Activated CD4-positive, alpha-beta memory T cell treated with anti-CD3 and anti-CD28 coated beads for 36 hours (primary cell): ENCODE results near the gene FXYD4. TPM values are rescaled to one million over a fixed set of nuclear protein-coding genes. Genes with fewer than 3 reads are reported as not detected.

Experiments
- CTCF ChIA-PET: fragments of 350-600 bp; sonication (Branson Sonifier 250); formaldehyde crosslinking; loops from one replicate; lab custom pipeline; 2021; ENCODE audit warnings: antibody characterized with exemption, inconsistent platforms; lab: Charles Lee
- POLR2A ChIA-PET: fragments of 350-600 bp; sonication (Branson Sonifier 250); formaldehyde crosslinking; loops from one replicate; lab custom pipeline; 2021; ENCODE audit warnings: antibody characterized with exemption; lab: Charles Lee
- DNase-seq: peaks from one replicate; pipeline ENCODE4 v3.0.0-alpha.2; 2020
- H3K27ac Mint-ChIP-seq: one replicate; pipeline ENCODE4 v1.8.0; 2021; ENCODE audit warnings: mixed read lengths
- H3K27me3 Mint-ChIP-seq: one replicate; pipeline ENCODE4 v1.8.0; 2021; ENCODE audit warnings: mixed read lengths
- H3K36me3 Mint-ChIP-seq: one replicate; pipeline ENCODE4 v1.8.0; 2021; ENCODE audit warnings: mixed read lengths
- H3K4me1 Mint-ChIP-seq: one replicate; pipeline ENCODE4 v1.8.0; 2021; ENCODE audit warnings: low read depth, mixed read lengths
- H3K4me3 Mint-ChIP-seq: one replicate; pipeline ENCODE4 v1.8.0; 2021; ENCODE audit warnings: mild to moderate bottlenecking, mixed read lengths
- H3K9me3 Mint-ChIP-seq: one replicate; pipeline ENCODE4 v1.8.0; 2021; ENCODE audit warnings: mixed read lengths
- intact Hi-C: fragments of 100-400 bp; cut with micrococcal nuclease; formaldehyde crosslinking; loops from one replicate; pipeline ENCODE4 v1.15.1; 2023
- total RNA-seq, 2 experiments: library from RNA; stranded (reverse); gene quantifications; one replicate each; pipeline ENCODE4 v1.2.3, GENCODE V29; 2021

The FXYD4 gene
- total RNA-seq, 2 experiments from 2014 or later: not detected

DNA sequence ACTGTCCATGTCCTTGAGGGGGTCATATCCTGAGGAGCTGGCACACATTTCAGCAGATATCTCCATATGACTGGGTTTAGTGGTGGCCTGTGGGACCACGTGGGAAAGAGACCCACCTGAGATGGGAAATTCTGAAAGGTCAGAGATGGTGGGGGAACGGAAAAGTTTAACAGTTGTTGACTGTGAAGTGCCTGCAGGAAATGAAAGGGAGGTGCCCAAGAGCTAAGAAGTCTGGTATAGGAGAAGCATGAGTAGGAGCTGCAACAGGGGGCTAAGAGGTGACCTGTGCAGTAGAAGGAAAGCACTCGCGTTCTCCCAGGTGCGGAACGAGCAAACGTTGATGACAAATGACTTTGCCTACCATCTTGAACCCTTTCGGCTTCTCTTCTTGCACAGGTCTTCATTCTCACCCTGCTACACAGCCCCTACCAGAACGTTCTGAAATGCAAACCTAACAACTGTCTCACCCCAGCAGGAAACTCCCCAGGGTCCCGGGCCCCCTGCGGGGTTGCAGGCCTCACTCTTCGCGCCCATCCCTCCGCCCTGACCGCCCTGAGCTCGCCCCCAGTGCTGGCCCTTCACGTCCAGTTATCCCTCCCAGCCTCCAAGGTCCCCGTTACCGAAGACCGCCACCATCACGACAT, 9.8 kb upstream of the FXYD4 start:
- intact Hi-C loops: loop anchor here (1.0 to 10.0 kb wide), 6 partner anchors 38 to 723 kb away; partner anchors contain the start of genes HNRNPF and ZNF33B
- Mint-ChIP-seq H3K9me3 (no peaks in the 10 kb centered on the region), H3K27ac (peak overlapping the region; percentile 98), H3K36me3 (peaks cover 8% of the 10 kb centered on the region), H3K4me1 (peaks cover 21% of the 10 kb centered on the region), H3K4me3 (peak overlapping the region; percentile 98), H3K27me3 (no peaks in the 10 kb centered on the region)
- POLR2A ChIA-PET: interaction anchor here (0.6 to 1.6 kb wide), 5 partner anchors 34 to 240 kb away, joined by 3 to 6 read pairs (median 3); partner anchors contain the start of gene HNRNPF
- CTCF ChIA-PET: interaction anchor here (0.7 to 1.4 kb wide), 5 partner anchors 9 to 75 kb away, joined by 3 to 4 read pairs (median 3); partner anchors contain the start of gene ZNF487
- DNase-seq: peak; percentile 51

DNA sequence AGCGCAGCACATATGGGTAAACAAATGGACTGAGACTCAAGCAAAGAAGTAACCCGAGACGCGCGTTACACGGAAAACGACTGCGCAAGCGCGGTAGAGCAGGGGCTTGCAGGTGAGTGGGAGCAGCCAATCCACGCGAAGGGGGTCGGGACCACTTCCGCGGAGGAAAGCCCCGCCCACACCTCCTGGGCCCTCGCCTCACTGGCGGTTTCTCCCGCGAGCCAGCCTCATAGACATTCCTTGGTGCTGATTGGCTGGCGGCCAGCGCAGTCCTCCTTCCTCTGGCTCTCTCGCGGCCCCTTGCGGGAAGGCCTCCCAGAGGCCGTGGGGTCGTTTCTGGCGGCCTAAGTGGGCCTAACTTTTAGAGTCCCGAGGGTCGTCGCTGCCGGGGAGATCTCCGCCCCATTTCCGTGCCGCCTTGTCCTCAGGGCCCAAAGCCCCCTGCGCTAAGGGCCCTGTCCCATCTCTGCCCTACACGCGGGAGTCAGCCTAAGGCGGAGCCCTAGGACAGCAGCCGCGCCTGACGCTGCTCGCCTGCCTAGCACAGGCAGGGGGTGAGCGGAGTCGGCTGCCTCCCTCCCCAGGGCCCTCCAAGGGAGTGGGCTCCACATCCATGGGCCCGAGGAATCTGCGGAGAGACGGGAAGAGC, 9.1 kb upstream of the FXYD4 start:
- ChIA-PET CTCF (interaction anchor here (0.7 to 1.4 kb wide), 5 partner anchors 9 to 74 kb away, joined by 3 to 4 read pairs (median 3); partner anchors contain the start of gene ZNF487), POLR2A (interaction anchor here (0.6 to 1.6 kb wide), 7 partner anchors 8 to 241 kb away, joined by 3 to 6 read pairs (median 3); partner anchors contain the start of gene HNRNPF)
- DNase-seq: peak; percentile 99
- peak overlapping the region; percentile 98 for H3K27ac Mint-ChIP-seq
- H3K4me3 Mint-ChIP-seq: peak overlapping the region; percentile 98
- H3K9me3 Mint-ChIP-seq: no peaks in the 10 kb centered on the region
- peaks cover 20% of the 10 kb centered on the region for H3K4me1 Mint-ChIP-seq
- intact Hi-C loops: loop anchor here (1.0 to 10.0 kb wide), 6 partner anchors 37 to 724 kb away; partner anchors contain the start of genes HNRNPF and ZNF33B
- no peaks in the 10 kb centered on the region for H3K27me3 Mint-ChIP-seq
- peaks cover 8% of the 10 kb centered on the region for H3K36me3 Mint-ChIP-seq

DNA sequence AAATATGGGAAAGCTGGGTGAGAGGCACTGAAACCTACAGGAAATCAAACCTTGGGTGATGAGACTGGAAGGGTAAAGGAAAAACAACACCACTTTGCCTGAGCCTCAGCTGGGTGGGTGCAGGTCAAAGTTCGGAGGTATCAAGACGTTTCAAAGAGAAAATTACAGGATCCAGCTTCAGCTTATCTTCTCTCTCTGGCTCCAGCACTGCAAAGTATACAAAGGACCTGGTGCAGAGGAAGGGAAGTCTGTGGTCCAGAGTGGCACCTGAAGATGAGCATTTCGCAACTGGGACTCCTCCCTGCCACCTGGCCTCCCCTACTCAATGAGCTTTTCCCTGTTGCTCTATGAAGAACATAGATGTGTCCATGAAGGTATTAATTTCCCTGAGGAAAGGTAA, 6.4 kb upstream of the FXYD4 start:
- H3K4me3 Mint-ChIP-seq: no peak overlapping the region
- intact Hi-C loops: loop anchor here (10.0 kb wide), 2 partner anchors 500 to 560 kb away; no protein-coding TSS in a partner anchor
- ChIA-PET CTCF (interaction anchor here (0.6 kb wide), 1 partner anchor 97 kb away, joined by 3 read pairs; no protein-coding TSS in a partner anchor), POLR2A (no interaction called here)
- H3K27me3 Mint-ChIP-seq: no peaks in the 10 kb centered on the region
- H3K36me3 Mint-ChIP-seq: peaks cover 7% of the 10 kb centered on the region
- H3K4me1 Mint-ChIP-seq: peaks cover 18% of the 10 kb centered on the region
- no peaks in the 10 kb centered on the region for H3K9me3 Mint-ChIP-seq
- DNase-seq: no peak
- H3K27ac Mint-ChIP-seq: no peak overlapping the region

DNA sequence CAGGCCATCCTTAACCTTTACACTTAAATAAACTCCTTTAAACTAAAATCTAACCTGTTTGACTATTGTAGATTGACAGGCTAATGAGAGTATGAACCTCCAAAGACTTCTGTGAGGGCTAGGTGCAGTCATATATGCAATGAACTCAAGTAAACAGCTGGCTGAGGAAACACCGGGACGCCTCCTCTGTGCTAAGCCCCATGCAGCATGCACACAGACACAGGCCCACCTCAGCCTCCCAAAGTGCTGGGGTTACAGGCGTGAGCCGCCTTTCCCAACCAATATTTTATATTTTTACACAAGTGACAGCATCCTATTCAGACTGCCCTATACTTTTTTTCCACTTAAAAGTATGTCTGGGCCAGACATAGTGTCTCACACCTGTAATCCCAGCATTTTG, 1.5 kb upstream of the FXYD4 start:
- Mint-ChIP-seq H3K27me3 (no peaks in the 10 kb centered on the region), H3K27ac (no peak overlapping the region), H3K36me3 (no peaks in the 10 kb centered on the region), H3K4me3 (no peak overlapping the region), H3K9me3 (no peaks in the 10 kb centered on the region), H3K4me1 (peaks cover 2% of the 10 kb centered on the region)
- intact Hi-C loops: loop anchor here (10.0 kb wide), 2 partner anchors 505 to 565 kb away; no protein-coding TSS in a partner anchor
- CTCF ChIA-PET: interaction anchor here (0.6 kb wide), 1 partner anchor 15 kb away, joined by 4 read pairs; no protein-coding TSS in a partner anchor
- POLR2A ChIA-PET: no interaction called here
- no peak for DNase-seq

DNA sequence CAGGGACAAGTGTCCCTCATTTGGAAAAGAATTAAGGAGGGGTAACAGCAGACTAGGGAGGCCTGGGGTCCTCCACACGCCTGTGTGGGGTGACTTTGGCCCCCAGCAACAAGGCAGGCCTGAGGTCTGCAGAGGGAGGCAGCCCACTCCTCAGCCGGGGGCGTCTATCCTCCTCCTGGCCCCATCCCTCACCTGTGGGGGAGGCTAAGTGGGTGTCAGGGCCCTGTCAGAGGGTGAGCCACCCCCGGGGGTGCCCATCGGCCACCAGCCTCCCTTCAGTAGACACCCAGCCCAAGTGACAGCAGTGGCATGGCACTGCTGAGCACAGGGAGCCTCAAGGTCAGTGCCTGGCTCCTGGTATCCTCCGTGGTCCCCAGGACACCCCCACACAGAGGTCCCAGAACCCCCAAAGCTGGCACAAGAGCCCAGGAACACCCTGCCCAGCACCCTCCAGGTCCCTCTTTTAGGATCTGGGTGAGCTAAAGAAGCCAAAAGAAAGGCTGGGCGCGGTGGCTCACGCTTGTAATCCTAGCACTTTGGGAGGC, 693 bp upstream of the FXYD4 start:
- POLR2A ChIA-PET: no interaction called here

DNA sequence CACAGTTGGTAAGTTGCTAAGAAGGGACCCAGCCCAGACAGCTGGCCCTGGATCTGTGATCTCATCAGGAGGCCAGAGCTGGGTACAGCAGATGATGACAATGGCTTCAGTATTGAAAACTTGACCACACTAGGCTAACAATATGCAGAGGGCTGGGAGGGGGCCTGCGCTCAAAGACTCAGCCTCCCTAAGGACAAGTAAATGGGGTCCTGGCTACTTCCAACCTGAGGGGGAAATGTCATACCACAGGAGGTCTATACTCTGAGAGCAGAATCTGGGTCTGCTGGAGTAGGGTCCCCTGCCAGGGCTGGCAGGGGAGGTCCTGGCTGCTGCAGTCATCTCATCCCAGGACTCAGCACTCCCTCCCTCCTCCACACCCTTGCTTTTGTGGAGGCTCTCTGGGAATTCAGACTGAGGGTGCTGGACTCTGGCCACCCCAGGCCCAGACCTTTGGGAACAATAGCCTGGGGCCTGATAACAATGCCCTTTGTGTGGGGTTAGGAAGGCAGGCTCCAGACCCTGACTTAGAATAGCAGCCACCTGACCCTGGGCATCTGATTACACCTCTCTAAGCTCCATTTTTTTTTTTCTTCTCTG, 1.4 kb downstream of the FXYD4 start:
- H3K27me3 Mint-ChIP-seq: no peaks in the 10 kb centered on the region
- H3K36me3 Mint-ChIP-seq: no peaks in the 10 kb centered on the region
- H3K4me3 Mint-ChIP-seq: no peak overlapping the region
- H3K4me1 Mint-ChIP-seq: peaks cover 2% of the 10 kb centered on the region
- no peak overlapping the region for H3K27ac Mint-ChIP-seq
- intact Hi-C loops: no loop called here
- DNase-seq: no peak
- no peaks in the 10 kb centered on the region for H3K9me3 Mint-ChIP-seq
- POLR2A ChIA-PET: no interaction called here
- CTCF ChIA-PET: interaction anchor here (0.6 kb wide), 1 partner anchor 523 kb away, joined by 3 read pairs; no protein-coding TSS in a partner anchor

More for the DNA sequence above, 693 bp upstream of the FXYD4 start:
- Mint-ChIP-seq H3K36me3 (no peaks in the 10 kb centered on the region), H3K4me1 (peaks cover 2% of the 10 kb centered on the region), H3K4me3 (no peak overlapping the region), H3K27me3 (no peaks in the 10 kb centered on the region), H3K9me3 (no peaks in the 10 kb centered on the region), H3K27ac (no peak overlapping the region)
- DNase-seq: no peak
- CTCF ChIA-PET: interaction anchor here (0.6 kb wide), 1 partner anchor 16 kb away, joined by 4 read pairs; no protein-coding TSS in a partner anchor
- intact Hi-C loops: no loop called here

DNA sequence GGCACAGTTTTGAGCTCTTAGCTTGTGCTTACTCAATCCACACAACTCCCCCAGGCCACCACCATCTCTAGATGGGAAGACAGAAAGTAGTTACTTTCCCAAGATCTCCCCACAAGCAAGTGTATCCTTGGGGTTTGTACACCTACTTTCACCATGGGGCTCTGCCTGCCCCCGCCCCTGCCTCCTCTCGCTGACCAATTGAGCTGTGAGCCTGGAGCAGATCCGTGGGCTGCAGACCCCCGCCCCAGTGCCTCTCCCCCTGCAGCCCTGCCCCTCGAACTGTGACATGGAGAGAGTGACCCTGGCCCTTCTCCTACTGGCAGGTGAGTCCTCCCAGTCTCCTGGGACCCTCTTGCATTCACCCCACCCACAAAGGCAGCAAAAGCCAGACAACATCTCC, 2.0 kb downstream of the FXYD4 start:
- H3K27me3 Mint-ChIP-seq: no peaks in the 10 kb centered on the region
- ChIA-PET POLR2A (no interaction called here), CTCF (interaction anchor here (1.0 kb wide), 1 partner anchor 81 kb away, joined by 3 read pairs; no protein-coding TSS in a partner anchor)
- H3K4me1 Mint-ChIP-seq: peaks cover 2% of the 10 kb centered on the region
- no peak overlapping the region for H3K27ac Mint-ChIP-seq
- DNase-seq: no peak
- H3K36me3 Mint-ChIP-seq: no peaks in the 10 kb centered on the region
- H3K4me3 Mint-ChIP-seq: no peak overlapping the region
- no peaks in the 10 kb centered on the region for H3K9me3 Mint-ChIP-seq
- intact Hi-C loops: no loop called here

DNA sequence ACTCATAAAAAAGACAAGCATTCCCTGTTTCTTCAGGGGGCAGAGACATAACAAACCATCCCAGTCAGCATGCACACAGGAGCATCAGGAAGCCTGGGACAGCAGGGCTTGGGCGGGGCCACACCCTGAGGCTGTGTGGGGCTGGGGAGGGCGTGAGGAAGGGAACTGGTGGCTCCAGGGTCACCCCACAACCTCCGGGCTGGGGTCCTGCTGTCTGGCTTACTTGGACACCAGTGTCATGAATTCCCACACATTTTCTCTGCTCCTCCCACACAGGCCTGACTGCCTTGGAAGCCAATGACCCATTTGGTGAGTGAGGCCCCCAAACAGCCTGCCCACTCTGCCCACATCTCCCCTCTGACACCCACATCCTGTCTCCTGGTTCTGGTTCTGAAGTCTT, 2.8 kb downstream of the FXYD4 start:
- CTCF ChIA-PET: interaction anchor here (1.0 kb wide), 1 partner anchor 81 kb away, joined by 3 read pairs; no protein-coding TSS in a partner anchor
- H3K27ac Mint-ChIP-seq: no peak overlapping the region
- H3K27me3 Mint-ChIP-seq: no peaks in the 10 kb centered on the region
- H3K4me1 Mint-ChIP-seq: peaks cover 2% of the 10 kb centered on the region
- intact Hi-C loops: no loop called here
- H3K36me3 Mint-ChIP-seq: no peaks in the 10 kb centered on the region
- no peak for DNase-seq
- H3K9me3 Mint-ChIP-seq: no peaks in the 10 kb centered on the region
- H3K4me3 Mint-ChIP-seq: no peak overlapping the region
- POLR2A ChIA-PET: no interaction called here

DNA sequence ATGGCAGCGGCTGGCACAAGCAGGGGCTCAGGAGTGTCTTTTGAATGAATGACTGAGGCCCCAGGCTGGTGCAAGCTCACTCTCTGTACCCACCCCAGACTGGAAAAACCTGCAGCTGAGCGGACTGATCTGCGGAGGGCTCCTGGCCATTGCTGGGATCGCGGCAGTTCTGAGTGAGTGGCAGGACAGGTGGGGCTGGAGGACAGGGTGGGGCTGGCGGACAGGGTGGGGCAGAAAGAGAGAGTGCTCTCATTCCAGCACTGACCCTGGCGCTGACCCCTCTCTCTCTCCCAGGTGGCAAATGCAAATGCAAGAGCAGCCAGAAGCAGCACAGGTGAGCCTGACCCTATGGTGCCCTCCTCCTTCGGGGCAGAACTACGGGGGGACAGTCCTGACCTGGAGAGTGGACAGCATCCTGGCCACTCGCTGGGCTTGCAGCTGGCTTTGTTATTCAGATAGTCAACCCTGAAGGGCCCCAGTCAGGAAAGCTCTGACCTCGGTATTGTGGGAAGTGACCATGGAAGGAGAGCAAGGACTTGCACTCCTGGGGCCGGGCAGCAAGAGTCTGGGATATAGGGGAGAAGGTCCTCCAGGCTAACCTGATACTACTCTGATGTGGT, 4.1 kb downstream of the FXYD4 start:
- no peaks in the 10 kb centered on the region for H3K27me3 Mint-ChIP-seq
- CTCF ChIA-PET: no interaction called here
- H3K4me3 Mint-ChIP-seq: no peak overlapping the region
- no peaks in the 10 kb centered on the region for H3K36me3 Mint-ChIP-seq
- intact Hi-C loops: no loop called here
- no peak for DNase-seq
- no peak overlapping the region for H3K27ac Mint-ChIP-seq
- POLR2A ChIA-PET: no interaction called here
- H3K9me3 Mint-ChIP-seq: no peaks in the 10 kb centered on the region
- H3K4me1 Mint-ChIP-seq: peaks cover 2% of the 10 kb centered on the region

DNA sequence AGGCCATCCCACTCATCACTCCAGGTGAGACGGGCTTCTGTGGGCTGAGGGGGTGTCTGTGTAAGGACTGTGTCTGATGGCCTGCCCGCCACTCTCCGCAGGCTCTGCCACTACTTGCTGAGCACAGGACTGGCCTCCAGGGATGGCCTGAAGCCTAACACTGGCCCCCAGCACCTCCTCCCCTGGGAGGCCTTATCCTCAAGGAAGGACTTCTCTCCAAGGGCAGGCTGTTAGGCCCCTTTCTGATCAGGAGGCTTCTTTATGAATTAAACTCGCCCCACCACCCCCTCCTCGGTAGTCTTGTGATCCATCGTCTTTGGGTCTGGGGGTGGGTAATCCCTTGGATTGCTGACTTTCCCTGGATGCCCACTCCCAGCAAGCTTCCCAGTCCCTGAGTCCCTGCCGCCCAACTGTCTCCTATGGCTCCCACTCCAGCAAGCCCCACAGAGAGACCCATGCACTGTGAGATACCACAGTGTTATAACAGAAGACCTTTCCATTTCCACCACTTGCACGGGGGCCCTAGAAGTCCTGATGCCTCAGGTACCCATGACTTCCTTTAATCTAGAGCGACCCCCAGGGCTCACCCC, 4.7 kb downstream of the FXYD4 start:
- Mint-ChIP-seq H3K4me3 (no peak overlapping the region), H3K4me1 (peaks cover 2% of the 10 kb centered on the region), H3K36me3 (no peaks in the 10 kb centered on the region), H3K27ac (no peak overlapping the region), H3K9me3 (no peaks in the 10 kb centered on the region), H3K27me3 (no peaks in the 10 kb centered on the region)
- ChIA-PET POLR2A (no interaction called here), CTCF (no interaction called here)
- intact Hi-C loops: no loop called here
- no peak for DNase-seq

DNA sequence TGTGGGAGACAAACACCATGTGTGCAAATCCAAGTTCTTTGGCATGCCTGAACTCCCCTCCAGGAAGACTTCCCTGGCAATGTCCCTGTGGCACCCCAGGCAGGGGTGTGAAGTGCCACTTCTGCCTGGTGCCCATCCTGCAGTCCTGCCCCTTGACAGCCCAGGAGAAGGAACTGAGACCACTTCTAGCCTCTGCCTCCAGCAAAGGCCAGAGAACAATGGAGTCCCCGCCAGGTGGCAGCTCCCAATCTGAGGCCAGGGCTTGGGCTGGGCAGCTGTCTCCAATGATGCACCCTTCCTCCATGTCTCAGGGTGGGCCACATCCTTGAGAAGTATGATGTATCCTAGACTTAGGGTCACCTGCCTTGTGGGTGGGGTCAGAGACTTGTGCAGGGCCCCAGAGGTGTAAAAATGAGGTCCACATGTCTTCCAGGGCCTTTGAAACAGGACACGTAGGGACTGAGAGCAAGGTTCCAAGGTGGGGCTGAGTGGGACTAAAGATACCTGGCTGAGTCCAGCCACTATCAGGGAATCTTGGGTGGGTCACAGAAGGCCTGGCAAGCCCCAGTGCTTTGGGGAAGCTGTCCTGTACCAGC, 5.5 kb downstream of the FXYD4 start:
- POLR2A ChIA-PET: no interaction called here

More for the DNA sequence above, 5.5 kb downstream of the FXYD4 start:
- CTCF ChIA-PET: no interaction called here
- Mint-ChIP-seq H3K4me1 (peaks cover 2% of the 10 kb centered on the region), H3K36me3 (no peaks in the 10 kb centered on the region), H3K4me3 (no peak overlapping the region), H3K27me3 (no peaks in the 10 kb centered on the region), H3K9me3 (no peaks in the 10 kb centered on the region), H3K27ac (no peak overlapping the region)
- no peak for DNase-seq
- intact Hi-C loops: no loop called here
